ENCODE measurements around the gene KNL1.

KNL1 gene

DNA sequence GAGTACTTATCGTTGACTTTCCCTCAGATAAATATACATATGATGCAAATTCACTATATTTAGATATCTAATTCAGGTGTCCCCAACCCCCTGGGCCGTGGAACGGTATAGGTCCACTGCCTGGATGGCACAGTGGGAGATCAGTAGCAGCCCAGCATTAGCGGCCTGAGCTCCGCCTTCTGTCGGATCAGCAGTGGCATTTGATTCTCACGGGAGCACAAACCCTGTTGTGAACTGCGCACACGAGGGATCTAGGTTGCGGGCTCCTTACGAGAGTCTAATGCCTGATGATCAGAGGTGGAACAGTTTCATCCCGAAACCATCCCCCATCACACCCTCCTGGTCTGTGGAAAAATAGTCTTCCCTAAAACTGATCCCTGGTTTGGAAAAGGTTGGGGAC is 6.9 kb downstream of the KNL1 start:
- no peak for TF ChIP-seq EZH2phosphoT487 (conservative IDR thresholded peaks at IDR 0.05; ENCODE audit: low read length)
- TF ChIP-seq, protein P1, sequence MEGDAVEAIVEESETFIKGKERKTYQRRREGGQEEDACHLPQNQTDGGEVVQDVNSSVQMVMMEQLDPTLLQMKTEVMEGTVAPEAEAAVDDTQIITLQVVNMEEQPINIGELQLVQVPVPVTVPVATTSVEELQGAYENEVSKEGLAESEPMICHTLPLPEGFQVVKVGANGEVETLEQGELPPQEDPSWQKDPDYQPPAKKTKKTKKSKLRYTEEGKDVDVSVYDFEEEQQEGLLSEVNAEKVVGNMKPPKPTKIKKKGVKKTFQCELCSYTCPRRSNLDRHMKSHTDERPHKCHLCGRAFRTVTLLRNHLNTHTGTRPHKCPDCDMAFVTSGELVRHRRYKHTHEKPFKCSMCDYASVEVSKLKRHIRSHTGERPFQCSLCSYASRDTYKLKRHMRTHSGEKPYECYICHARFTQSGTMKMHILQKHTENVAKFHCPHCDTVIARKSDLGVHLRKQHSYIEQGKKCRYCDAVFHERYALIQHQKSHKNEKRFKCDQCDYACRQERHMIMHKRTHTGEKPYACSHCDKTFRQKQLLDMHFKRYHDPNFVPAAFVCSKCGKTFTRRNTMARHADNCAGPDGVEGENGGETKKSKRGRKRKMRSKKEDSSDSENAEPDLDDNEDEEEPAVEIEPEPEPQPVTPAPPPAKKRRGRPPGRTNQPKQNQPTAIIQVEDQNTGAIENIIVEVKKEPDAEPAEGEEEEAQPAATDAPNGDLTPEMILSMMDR (IDR thresholded peaks at IDR 0.05; ENCODE audit: insufficient read depth, low read length, poor library complexity, severe bottlenecking), result no peak
- no peaks in the 10 kb centered on the region for H4K20me1 ChIP-seq (ENCODE audit: low read depth, low read length)
- no peak overlapping the region for H3K4me3 ChIP-seq (ENCODE audit: insufficient read depth, low read length, poor library complexity, severe bottlenecking)
- H3K4me2 ChIP-seq (ENCODE audit: low read depth, low read length, poor library complexity, severe bottlenecking), result no peak overlapping the region
- H3K27ac ChIP-seq (ENCODE audit: low read depth, low read length), result no peak overlapping the region
- H3K9ac ChIP-seq (ENCODE audit: low read length), result no peak overlapping the region
- no peaks in the 10 kb centered on the region; the same call in 1 of the 2 replicates for H3K9me3 ChIP-seq (ENCODE audit: insufficient read depth, low read length)
- peaks cover 91% of the 10 kb centered on the region for H3K79me2 ChIP-seq (ENCODE audit: insufficient read depth, low read length)
- no peaks in the 10 kb centered on the region; the same call in 1 of the 2 replicates for H3F3A ChIP-seq (ENCODE audit: insufficient read depth)
- H3K27me3 ChIP-seq (ENCODE audit: low read length), result no peaks in the 10 kb centered on the region
- H3K36me3 ChIP-seq (ENCODE audit: low read length), result peaks cover 22% of the 10 kb centered on the region
- no peak overlapping the region for H2AFZ ChIP-seq (ENCODE audit: low read depth, low read length, severe bottlenecking)
- H3K9me2 ChIP-seq (replicated peaks; ENCODE audit: insufficient read depth, low read length), result no peaks in the 10 kb centered on the region

DNA sequence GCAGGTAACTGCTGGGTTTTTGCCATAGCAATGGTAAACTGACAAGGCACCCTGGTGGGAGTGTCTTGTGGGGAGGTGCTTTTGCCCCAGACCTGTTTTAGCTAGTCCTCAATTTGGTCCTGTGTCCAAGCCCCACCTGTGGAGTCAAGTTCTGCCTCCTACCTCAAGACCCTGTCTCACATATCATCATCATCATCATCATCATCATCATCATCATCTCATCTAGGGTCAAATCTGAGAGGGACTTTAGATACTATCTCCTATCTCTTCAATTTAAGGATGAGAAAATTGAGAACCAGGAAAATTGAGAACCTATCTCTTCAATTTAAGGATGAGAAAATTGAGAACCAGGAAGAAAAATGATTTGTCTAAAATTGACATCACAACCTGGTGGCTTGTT is 9.9 kb downstream of the KNL1 start:
- Histone ChIP-seq H3K4me2 (ENCODE audit: low read depth, low read length, poor library complexity, severe bottlenecking) (no peak overlapping the region), H3K9me2 (replicated peaks; ENCODE audit: insufficient read depth, low read length) (no peaks in the 10 kb centered on the region), H3F3A (ENCODE audit: insufficient read depth) (no peaks in the 10 kb centered on the region; the same call in 1 of the 2 replicates), H3K27ac (ENCODE audit: low read depth, low read length) (no peak overlapping the region), H3K4me3 (ENCODE audit: insufficient read depth, low read length, poor library complexity, severe bottlenecking) (no peak overlapping the region), H3K79me2 (ENCODE audit: insufficient read depth, low read length) (peaks cover 68% of the 10 kb centered on the region), H3K9ac (ENCODE audit: low read length) (no peak overlapping the region), H3K36me3 (ENCODE audit: low read length) (peaks cover 39% of the 10 kb centered on the region), H3K27me3 (ENCODE audit: low read length) (no peaks in the 10 kb centered on the region), H2AFZ (ENCODE audit: low read depth, low read length, severe bottlenecking) (no peak overlapping the region), H3K9me3 (ENCODE audit: insufficient read depth, low read length) (no peaks in the 10 kb centered on the region; the same call in 1 of the 2 replicates), H4K20me1 (ENCODE audit: low read depth, low read length) (no peaks in the 10 kb centered on the region)
- no peak for TF ChIP-seq EZH2phosphoT487 (conservative IDR thresholded peaks at IDR 0.05; ENCODE audit: low read length)
- TF ChIP-seq, protein P1 (IDR thresholded peaks at IDR 0.05; ENCODE audit: insufficient read depth, low read length, poor library complexity, severe bottlenecking), result no peak

DNA sequence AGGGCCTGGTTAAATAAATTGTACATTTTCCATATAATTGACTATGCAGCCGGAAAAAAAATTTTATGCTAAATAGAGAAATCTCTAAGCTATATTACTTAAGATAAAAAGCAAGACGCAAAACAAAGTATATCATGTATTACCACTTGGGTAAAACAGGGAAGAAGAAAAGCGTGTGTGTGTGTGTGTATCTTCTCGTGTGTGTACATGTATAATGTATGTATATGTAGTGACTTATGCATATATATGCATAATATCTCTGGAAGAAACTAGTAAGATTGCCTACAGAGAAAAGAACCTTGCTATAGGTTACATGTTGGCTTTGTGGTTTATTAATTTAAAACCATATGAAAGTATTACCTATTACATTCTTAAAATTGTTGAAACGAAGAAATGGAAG is 19.0 kb downstream of the KNL1 start:
- Histone ChIP-seq H3K27me3 (ENCODE audit: low read length) (no peaks in the 10 kb centered on the region), H3K9me2 (replicated peaks; ENCODE audit: insufficient read depth, low read length) (no peaks in the 10 kb centered on the region), H2AFZ (ENCODE audit: low read depth, low read length, severe bottlenecking) (no peak overlapping the region), H3K4me2 (ENCODE audit: low read depth, low read length, poor library complexity, severe bottlenecking) (no peak overlapping the region), H4K20me1 (ENCODE audit: low read depth, low read length) (no peaks in the 10 kb centered on the region), H3F3A (ENCODE audit: insufficient read depth) (no peaks in the 10 kb centered on the region; the same call in 1 of the 2 replicates), H3K27ac (ENCODE audit: low read depth, low read length) (no peak overlapping the region), H3K79me2 (ENCODE audit: insufficient read depth, low read length) (no peaks in the 10 kb centered on the region), H3K36me3 (ENCODE audit: low read length) (peaks cover 30% of the 10 kb centered on the region; the same call in 1 of the 2 replicates), H3K9me3 (ENCODE audit: insufficient read depth, low read length) (no peaks in the 10 kb centered on the region), H3K4me3 (ENCODE audit: insufficient read depth, low read length, poor library complexity, severe bottlenecking) (no peak overlapping the region), H3K9ac (ENCODE audit: low read length) (no peak overlapping the region)
- TF ChIP-seq, protein P1 (IDR thresholded peaks at IDR 0.05; ENCODE audit: insufficient read depth, low read length, poor library complexity, severe bottlenecking), result no peak
- TF ChIP-seq EZH2phosphoT487 (conservative IDR thresholded peaks at IDR 0.05; ENCODE audit: low read length), result no peak

Measured in SU-DHL-6 (cell line).